Measurements from ENCODE around the gene RNASE4. TPM values are rescaled to one million over a fixed set of nuclear protein-coding genes. Genes with fewer than 3 reads are reported as not detected.
"Not testable (repeated sequence)": the region's sequence is repeated elsewhere in the genome, so short reads cannot be mapped to it uniquely, and the experiment has no call there.

The RNASE4 gene, protein sequence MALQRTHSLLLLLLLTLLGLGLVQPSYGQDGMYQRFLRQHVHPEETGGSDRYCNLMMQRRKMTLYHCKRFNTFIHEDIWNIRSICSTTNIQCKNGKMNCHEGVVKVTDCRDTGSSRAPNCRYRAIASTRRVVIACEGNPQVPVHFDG
- total RNA-seq (2022), result 1.2 and 2.4 TPM in 2 replicates
- percentile 37 among the genes with signal in this experiment for Bru-seq, nascent RNA
- percentile 48 among the genes with signal in this experiment for BruChase-seq, experiment 1, labeled RNA remaining after a 6-hour chase
- percentile 26 among the genes with signal in this experiment for BruChase-seq, experiment 2, labeled RNA remaining after a 2-hour chase
- long read RNA-seq, transcript RNASE4-203 (2 exons, 2,520 nt), result major isoform, 6 of 7 reads
- long read RNA-seq, partial matches to known transcripts, result 0 of 7 reads
- long read RNA-seq, other reads (novel, unspliced or antisense), result 1 of 7 reads

DNA sequence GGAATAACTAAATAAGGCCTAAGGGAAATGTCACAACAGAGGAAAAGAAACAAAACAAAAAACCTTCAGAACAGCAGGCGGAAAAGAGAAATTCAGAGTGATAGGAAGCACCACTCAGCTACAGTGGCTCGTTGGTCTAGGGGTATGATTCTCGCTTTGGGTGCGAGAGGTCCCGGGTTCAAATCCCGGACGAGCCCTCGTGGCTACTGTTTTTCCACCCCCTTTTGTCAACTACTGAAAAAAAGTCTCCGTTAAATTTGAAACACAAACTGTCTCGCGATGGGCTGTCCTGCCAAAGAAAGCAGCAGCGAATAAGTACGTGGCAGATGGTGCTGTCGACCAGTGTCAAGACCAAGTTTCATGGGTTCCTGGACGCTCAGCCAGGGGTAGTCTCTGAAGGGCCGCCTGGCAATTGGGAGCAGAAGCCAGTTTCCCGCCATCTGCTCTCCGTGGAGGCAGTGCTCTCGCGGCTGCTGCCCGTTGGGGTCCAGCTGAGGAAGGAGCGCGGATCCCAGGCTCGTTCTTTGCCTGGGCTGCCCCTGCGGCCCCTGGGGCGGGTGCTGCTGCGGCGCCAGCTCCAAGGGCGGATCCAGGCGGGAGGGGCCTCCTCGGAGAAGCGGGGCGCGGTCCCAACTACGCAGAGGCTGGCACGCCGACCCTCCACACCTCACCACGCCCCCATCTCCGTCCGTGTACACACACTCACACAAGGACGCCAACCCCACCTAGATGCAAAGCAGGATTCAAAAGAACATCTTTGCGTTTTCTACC, at the start of gene RNASE4:
RNASE4 (plus strand) TSS at position 670 of the 771 bp plus-strand sequence. CDS start 14,812 bp downstream, outside the sequence.
- peaks cover 11% of the 10 kb centered on the region for H3K36me3 Mint-ChIP-seq (ENCODE audit: insufficient read depth, unreplicated experiment)
- H3K27ac Mint-ChIP-seq (ENCODE audit: low read depth, unreplicated experiment), result no peak within 1 kb of the TSS
- H3K4me3 Mint-ChIP-seq (ENCODE audit: unreplicated experiment), result no peak within 1 kb of the TSS

GRCh38 chr14:20641591-20641990, 42.8 kb upstream of the RNASE4 start, which contains the start of gene OR6S1:
OR6S1 (minus strand) TSS chr14:20641691; CDS start chr14:20641691, 0 bp downstream.
- Mint-ChIP-seq H3K27me3 (ENCODE audit: insufficient read depth, unreplicated experiment) (peaks cover 42% of the 10 kb centered on the region), H3K4me1 (ENCODE audit: insufficient read depth, unreplicated experiment) (no peaks in the 10 kb centered on the region)

More for the DNA sequence above, at the start of gene RNASE4:
- H3K27me3 Mint-ChIP-seq (ENCODE audit: insufficient read depth, unreplicated experiment), result no peaks in the 10 kb centered on the region
- POLR2A ChIA-PET, result interaction anchor here (0.6 to 7.3 kb wide), 23 partner anchors 20 to 420 kb away, joined by 3 to 182 read pairs (median 8); partner anchors contain the start of genes APEX1, OSGEP, PARP2 and PIP4P1
- TF ChIP-seq, protein P1, sequence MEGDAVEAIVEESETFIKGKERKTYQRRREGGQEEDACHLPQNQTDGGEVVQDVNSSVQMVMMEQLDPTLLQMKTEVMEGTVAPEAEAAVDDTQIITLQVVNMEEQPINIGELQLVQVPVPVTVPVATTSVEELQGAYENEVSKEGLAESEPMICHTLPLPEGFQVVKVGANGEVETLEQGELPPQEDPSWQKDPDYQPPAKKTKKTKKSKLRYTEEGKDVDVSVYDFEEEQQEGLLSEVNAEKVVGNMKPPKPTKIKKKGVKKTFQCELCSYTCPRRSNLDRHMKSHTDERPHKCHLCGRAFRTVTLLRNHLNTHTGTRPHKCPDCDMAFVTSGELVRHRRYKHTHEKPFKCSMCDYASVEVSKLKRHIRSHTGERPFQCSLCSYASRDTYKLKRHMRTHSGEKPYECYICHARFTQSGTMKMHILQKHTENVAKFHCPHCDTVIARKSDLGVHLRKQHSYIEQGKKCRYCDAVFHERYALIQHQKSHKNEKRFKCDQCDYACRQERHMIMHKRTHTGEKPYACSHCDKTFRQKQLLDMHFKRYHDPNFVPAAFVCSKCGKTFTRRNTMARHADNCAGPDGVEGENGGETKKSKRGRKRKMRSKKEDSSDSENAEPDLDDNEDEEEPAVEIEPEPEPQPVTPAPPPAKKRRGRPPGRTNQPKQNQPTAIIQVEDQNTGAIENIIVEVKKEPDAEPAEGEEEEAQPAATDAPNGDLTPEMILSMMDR (IDR thresholded peaks at IDR 0.05; ENCODE audit: unreplicated experiment), result no peak
- H3K9me3 Mint-ChIP-seq (ENCODE audit: unreplicated experiment), result no peaks in the 10 kb centered on the region
- DNase-seq (ENCODE audit: unreplicated experiment), result peak; percentile 82
- peaks cover 27% of the 10 kb centered on the region for H3K4me1 Mint-ChIP-seq (ENCODE audit: insufficient read depth, unreplicated experiment)
- CTCF ChIA-PET, result interaction anchor here (0.6 to 10.2 kb wide), 18 partner anchors 9 to 420 kb away, joined by 3 to 89 read pairs (median 4); partner anchors contain the start of gene PIP4P1
- intact Hi-C loops (cut with micrococcal nuclease), result loop anchor here (1.0 to 5.0 kb wide), 5 partner anchors 71 to 418 kb away; partner anchors contain the start of genes APEX1, OSGEP, PARP2 and TMEM253
- BruUV-seq (replicated peaks), result no TSS peak

DNA sequence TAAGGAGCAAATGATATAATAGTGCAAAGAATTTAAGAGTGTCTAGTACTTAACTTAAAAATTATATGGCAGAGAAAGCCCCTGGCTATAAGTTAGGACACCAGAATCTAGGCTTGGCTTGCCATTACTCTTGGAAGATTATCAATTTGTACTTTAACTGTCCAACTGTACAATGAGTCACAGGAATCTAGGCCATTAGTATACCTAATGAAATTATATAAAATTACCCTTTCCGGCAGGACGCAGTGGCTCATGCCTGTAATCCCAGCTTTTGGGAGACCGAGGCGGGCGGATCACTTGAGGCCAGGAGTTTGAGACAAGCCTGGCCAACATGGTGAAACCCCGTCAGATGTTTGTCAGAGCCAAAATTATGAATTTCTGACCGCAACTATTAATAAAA, 42.2 kb upstream of the RNASE4 start:
- no peak overlapping the region for H3K4me3 Mint-ChIP-seq (ENCODE audit: unreplicated experiment)
- TF ChIP-seq, protein P1 (IDR thresholded peaks at IDR 0.05; ENCODE audit: unreplicated experiment), result no peak
- no TSS peak for BruUV-seq (replicated peaks)
- H3K27ac Mint-ChIP-seq (ENCODE audit: low read depth, unreplicated experiment), result no peak overlapping the region
- ChIA-PET POLR2A (interaction anchor here (1.1 kb wide), 1 partner anchor 9 kb away, joined by 3 read pairs; no protein-coding TSS in a partner anchor), CTCF (interaction anchor here (1.2 kb wide), 1 partner anchor 216 kb away, joined by 5 read pairs; no protein-coding TSS in a partner anchor)
- intact Hi-C loops (cut with micrococcal nuclease), result no loop called here
- H3K27me3 Mint-ChIP-seq (ENCODE audit: insufficient read depth, unreplicated experiment), result peaks cover 43% of the 10 kb centered on the region
- no peaks in the 10 kb centered on the region for H3K9me3 Mint-ChIP-seq (ENCODE audit: unreplicated experiment)
- H3K4me1 Mint-ChIP-seq (ENCODE audit: insufficient read depth, unreplicated experiment), result no peaks in the 10 kb centered on the region
- DNase-seq (ENCODE audit: unreplicated experiment), result no peak
- no peaks in the 10 kb centered on the region for H3K36me3 Mint-ChIP-seq (ENCODE audit: insufficient read depth, unreplicated experiment)

More at GRCh38 chr14:20641591-20641990, 42.8 kb upstream of the RNASE4 start, which contains the start of gene OR6S1:
- Mint-ChIP-seq H3K27ac (ENCODE audit: low read depth, unreplicated experiment) (no peak within 1 kb of the TSS), H3K9me3 (ENCODE audit: unreplicated experiment) (no peaks in the 10 kb centered on the region), H3K36me3 (ENCODE audit: insufficient read depth, unreplicated experiment) (no peaks in the 10 kb centered on the region), H3K4me3 (ENCODE audit: unreplicated experiment) (no peak within 1 kb of the TSS)
- intact Hi-C loops (cut with micrococcal nuclease), result no loop called here
- TF ChIP-seq, protein P1 (IDR thresholded peaks at IDR 0.05; ENCODE audit: unreplicated experiment), result no peak
- ChIA-PET CTCF (interaction anchor here (1.2 kb wide), 1 partner anchor 217 kb away, joined by 5 read pairs; no protein-coding TSS in a partner anchor), POLR2A (no interaction called here)
- no peak for DNase-seq (ENCODE audit: unreplicated experiment)
- no TSS peak for BruUV-seq (replicated peaks)

- H3K4me1 Mint-ChIP-seq (ENCODE audit: insufficient read depth, unreplicated experiment); DNase-seq (ENCODE audit: unreplicated experiment); H3K27ac Mint-ChIP-seq (ENCODE audit: low read depth, unreplicated experiment); H3K36me3 Mint-ChIP-seq (ENCODE audit: insufficient read depth, unreplicated experiment); H3K4me3 Mint-ChIP-seq (ENCODE audit: unreplicated experiment); H3K9me3 Mint-ChIP-seq (ENCODE audit: unreplicated experiment); intact Hi-C loops (cut with micrococcal nuclease); BruUV-seq (replicated peaks): not testable (repeated sequence)
- ChIA-PET CTCF (interaction anchor here (1.2 kb wide), 1 partner anchor 216 kb away, joined by 5 read pairs; no protein-coding TSS in a partner anchor), POLR2A (interaction anchor here (0.6 to 1.1 kb wide), 3 partner anchors 8 to 276 kb away, joined by 3 read pairs; no protein-coding TSS in a partner anchor)
- peaks cover 43% of the 10 kb centered on the region for H3K27me3 Mint-ChIP-seq (ENCODE audit: insufficient read depth, unreplicated experiment)
These were observed 41.6 kb upstream of the RNASE4 start for GRCh38 chr14:20642755-20643154.
